Activated T-helper 9 cell treated with anti-CD3 and anti-CD28 coated beads, Interleukin-2, amount 50 U/mL, for 16 hours (primary cell): ENCODE results near the gene F3.
"Not testable (repeated sequence)": the region's sequence is repeated elsewhere in the genome, so short reads cannot be mapped to it uniquely, and the experiment has no call there.

Source experiments
- DNase-seq: peaks from one replicate; pipeline ENCODE4 v3.0.0-alpha.2; 2020; ENCODE audit warnings: low read depth

The F3 gene

DNA sequence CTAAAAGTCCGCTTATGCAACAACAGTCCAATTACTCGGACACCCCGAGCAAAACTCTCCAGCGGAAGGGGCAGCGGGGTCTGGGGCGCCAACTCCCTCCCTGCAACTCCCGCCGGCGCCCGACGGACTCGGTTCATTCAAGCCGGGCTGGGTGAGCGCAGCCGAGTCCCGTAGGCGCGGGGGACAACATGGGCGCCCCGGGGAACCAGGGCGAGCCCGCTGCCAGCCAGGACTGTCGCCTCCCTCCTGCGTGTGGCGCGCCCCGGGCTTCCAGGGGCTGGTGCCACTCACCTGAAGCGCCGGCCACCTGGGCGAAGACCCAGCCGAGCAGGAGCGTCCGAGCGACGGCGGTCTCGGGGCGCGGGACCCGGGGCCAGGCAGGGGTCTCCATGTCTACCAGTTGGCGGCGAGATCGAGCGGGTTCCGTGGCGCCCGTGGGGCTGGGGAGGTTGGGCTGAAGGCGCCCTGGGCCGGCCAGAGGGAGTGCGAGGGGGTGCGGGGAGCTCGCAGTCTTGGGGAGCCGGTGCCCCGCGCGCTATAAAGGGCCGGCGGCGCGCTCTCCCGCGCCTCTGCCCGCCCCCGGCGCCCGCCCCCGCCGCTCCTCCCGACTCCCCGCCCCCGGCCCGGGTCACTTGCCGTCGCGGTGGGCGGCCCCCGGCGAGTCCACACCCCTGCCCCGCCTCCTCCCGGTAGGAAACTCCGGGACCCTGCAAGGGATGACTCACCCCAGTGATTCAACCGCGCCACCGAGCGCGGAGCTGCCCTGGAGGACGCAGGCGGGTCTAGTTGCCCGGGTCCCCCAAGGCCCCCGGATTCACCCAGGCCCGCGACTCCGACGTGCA, at the start of gene F3:
F3 (minus strand) TSS at position 514 of the 842 bp plus-strand sequence; CDS start at position 391, 123 bp downstream.
- peak; percentile 58 for DNase-seq

DNA sequence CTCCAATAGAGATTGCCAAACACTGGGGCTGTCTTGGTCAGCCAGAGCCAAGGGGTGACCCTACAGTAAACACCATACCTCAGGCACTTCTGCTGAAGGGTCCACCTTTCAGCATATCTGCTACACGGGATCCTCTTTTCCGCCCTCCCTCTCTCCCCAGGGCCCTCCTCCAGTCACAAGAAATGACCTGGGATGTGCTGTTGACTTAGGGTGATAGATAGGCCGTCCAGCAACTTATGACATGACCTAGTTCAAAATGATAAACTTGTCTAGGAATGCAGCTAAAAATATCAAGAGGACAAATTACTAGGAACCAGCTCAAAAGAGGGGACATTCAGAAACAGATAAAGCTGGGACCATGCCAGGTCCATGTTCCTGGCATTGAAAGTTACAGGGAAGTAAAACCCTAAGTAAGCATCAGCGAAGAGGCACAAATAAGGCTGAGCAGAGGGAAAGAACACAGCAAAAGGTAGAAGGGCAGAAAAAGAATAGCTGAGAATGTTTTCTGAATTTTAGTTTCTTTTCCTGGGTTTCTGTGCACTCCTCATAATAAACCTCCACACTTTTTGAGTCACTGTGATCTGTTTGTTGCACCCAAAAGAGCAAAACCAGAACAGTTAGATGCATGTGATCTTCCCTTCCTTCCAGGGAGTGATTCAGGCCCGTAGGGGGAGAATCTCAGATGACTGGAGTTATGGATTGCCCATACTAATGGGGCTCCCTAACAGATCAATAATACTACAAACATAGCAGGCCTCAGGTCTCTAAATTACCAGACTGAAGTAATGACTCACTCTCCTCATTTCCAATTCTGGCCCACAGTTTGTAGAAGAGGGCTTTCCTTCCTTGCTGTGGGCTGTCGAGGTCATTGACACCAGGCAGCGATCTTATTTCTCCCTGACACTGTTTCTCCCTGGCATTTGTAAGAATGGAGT, 48.9 kb upstream of the F3 start:
- DNase-seq, result no peak

DNA sequence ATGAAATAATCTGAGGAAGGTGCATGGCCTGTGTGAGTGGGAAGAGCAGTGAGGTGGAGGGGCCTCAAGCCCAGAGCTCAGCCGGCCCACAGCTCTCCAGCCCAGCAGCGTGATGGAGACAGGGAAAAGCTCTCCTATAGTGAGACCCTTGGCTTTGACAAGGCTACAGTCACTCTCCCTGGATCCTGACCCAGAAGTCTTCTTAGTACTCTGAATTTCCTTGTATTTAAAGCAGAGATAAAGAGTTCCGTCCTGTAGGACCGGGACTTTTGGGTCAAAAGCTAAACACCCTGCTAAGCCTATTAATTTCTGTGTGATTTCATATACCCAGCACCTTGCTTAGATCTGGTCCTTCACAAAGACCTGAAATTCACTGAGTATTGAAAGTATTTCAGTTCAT, 48.2 kb upstream of the F3 start:
- no peak for DNase-seq

DNA sequence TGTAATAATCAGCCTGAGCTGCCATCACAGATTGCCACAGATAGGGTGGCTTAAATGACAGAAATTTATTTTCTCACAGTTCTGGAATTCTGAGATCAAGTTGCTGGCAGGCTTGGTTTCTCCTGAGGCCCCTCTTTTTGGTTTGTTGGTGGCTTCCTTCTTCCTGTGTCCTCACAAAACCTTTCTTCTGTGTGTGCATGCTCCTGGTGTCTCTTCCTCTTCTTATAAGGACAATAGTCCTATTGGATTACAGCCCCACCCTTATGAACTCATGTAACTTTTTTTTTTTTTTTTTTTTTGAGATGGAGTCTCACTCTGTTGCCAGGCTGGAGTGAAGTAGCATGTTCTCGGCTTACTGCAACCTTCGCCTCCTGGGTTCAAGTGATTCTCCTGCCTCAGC, 41.0 kb upstream of the F3 start:
- DNase-seq, result no peak

DNA sequence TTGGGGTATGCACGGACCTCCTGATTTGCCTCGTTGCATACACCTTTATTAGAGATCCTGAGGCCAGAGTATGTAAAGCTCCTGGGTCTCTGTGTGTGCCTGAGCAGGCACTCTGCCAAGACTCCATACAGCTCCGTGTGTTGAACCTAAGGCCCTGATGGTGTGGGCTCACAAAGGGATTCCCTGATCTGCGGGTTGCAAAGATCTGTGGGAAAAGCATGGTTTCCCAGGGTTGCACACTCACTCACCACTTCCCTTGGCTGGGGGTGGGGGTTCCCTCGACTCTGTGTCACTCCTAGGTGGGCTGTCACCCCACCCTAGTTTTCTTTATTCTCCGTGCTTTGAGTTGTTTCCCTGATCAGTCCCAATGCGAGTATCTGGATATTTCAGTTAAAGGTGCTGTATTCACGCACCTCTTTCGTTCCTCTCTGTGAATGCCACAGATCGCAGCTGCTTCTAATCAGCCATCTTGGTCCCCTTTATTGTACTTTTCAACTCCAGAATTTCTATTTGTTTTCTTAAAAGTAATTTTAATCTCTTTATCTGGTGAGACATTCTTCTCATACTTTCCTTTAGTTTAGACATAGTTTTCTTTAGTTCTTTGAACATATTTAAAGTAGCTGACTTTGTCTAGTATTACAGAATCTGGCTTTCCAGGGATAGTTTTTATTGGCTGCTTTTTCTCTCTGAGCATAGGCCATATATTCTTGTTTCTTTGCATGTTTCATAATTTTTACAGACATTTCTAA, 39.0 kb upstream of the F3 start:
- DNase-seq, result no peak

DNA sequence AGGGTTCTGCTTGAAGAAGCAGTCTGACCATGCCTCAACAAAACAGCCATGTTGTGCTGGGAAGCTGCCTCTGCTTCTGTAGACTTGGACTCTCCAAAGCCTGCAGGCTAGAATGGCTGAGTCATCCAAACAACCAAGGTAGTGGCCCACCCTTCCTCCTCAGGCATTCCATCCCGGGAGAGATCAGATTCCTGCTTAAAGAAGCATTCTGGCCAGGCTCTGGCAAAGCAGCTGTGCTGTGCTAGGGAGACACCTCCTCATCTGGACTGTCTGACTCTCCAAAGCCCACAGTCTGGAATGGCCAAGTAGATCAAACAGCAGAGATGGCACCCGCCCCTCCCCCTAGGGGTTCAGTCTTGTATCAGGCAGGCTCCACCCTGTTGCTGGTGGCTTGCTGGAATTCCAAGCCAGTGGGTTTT, 38.3 kb upstream of the F3 start:
- DNase-seq, result no peak

DNA sequence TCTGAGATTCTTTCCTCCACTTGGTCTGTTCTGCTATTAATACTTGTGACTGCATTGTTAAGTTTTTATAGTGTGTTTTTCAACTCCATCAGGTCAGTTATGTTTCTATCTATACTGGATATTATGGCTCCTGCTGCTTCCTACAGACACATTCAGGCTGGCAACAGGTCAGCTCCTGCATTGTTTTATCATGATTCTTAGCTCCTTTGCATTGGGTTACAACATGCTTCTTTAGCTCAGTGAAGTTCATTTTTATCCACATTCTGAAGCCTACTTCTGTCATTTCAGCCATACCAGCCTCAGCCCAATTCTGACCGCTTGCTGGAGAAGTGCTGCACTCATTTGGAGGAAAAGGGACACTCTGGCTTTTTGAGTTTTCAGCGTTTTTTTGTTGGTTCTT, 37.3 kb upstream of the F3 start:
- no peak for DNase-seq

DNA sequence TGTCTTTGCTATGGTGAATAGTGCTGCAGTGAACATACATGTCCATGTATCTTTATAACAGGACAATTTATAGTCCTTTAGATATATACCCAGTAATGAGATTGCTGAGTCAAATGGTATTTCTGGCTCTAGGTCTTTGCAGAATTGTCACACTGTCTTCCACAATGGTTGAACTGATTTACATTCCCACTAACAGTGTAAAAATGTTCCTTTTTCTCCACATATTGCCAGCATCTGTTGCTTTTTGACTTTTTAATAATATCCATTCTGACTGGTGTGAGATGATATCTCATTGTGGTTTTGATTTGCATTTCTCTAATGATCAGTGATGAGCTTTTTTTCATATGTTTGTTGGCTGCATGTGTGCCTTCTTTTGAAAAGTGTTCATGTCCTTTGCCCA, 32.4 kb upstream of the F3 start:
- not testable (repeated sequence) for DNase-seq

DNA sequence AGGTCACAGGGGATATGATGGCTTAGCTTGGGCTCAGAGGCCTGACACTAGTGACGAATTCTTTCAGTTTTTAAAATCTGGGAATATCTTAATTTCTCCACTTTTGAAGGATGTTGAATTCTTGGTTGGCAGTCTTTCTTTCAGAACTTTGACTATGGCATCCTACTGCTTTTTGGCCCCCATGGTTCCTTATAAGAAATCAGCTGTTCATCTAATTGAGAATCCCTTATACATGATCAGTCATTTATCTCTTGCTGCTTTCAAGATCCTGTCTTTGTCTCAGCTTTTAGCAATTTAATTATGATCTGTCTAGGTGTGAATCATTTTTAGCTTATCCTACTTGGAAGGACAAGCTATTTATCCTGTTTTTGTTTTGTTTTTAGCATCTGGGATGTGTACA, 31.2 kb upstream of the F3 start:
- DNase-seq, result no peak

DNA sequence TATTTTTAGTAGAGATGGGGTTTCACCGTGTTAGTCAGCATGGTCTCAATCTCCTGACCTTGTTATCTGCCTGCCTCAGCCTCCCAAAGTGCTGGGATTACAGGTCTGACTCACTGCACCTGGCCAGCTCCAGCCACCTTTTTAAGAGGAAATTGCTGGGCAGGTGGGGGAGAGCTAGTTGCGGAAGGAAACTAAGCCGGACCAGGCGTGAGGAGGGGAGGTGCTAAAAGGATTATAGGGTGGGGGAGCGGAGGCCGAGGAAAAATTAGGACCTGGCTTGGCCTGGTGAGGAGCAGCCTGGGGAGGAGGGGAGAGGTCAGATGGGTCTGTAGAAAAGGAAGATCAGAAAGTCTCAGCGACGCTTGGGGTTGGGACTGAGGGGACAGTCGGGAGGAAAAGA, 29.4 kb upstream of the F3 start:
- not testable (repeated sequence) for DNase-seq

DNA sequence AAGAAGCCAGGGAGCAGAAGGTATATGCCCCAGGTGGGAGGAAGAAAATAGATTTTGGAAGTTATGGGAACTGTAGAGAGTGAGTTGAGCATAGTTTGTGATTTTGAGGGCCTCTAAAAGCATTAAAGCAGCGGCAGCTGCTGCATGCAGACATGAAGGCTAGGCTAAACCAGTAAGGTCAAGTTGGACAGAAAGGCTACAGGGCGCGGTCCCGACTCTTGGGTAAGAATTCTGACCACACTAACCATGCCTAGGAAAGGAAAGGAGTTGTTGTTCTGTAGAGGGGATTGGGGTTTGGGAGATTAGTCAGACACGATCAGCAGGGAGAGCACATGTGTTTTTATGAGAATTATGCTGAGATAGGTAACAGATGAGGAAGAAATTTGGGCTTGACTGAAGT, 27.2 kb upstream of the F3 start:
- not testable (repeated sequence) for DNase-seq

DNA sequence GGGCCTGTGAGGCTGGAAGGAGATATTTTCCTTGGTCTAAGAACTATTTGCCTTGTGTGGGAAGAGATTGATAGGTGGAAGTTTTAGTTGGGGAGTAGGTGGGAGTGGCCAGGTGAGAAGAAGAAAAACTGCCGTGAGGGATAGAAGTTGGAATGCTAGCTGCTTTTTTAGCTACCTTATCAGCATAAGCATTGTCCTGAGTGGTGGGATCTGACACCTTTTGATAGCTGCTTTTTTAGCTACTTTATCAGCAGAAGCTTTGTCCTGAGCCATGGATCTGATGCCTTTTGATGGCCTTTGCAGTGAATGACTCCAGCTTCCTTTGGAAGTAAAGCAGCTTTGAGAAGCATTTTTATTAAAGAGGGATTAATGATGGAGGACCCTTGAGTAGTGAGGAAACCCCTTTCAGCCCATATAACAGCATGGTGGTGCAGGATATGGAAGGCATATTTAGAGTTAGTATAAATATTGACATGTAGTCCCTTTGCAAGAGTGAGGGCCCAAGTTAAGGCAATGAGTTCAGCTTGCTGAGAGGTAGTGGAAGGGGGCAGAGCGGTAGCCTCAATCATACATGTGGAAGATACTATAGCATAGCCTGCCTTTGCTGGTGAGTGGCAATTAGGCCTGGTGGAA, 26.5 kb upstream of the F3 start:
- DNase-seq, result not testable (repeated sequence)

DNA sequence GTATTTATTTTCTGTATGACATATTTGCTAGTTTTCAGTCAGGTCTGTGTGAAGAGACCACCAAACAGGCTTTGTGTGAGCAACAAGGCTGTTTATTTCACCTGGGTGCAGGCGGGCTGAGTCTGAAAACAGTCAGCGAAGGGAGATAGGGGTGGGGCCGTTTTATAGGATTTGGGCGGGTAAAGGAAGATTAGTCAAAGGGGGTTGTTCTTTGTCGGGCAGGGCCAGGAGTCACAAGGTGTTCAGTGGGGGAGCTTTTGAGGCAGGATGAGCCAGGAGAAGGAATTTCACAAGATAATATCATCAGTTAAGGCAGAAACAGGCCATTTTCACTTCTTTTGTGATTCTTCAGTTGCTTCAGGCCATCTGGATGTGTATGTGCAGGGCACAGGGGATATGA, 24.9 kb upstream of the F3 start:
- DNase-seq, result not testable (repeated sequence)

DNA sequence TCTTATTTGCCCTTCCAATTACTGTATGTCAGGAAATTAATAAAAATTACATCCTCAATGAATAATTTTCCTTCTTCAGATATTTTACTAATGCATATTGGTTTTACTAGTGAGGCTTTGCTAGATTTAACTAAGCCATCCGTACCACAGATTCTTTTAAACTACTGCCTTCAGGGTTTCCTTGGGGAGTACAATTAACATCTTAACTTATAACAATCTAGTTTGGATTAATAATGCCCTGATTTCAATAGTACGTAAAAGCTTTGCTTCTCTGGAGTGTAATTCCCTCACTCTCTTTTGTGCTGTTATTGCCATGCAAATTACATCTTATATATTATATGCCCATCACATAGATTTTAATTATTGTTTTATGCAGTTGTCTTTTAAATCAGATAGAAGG, 24.3 kb upstream of the F3 start:
- DNase-seq, result no peak

DNA sequence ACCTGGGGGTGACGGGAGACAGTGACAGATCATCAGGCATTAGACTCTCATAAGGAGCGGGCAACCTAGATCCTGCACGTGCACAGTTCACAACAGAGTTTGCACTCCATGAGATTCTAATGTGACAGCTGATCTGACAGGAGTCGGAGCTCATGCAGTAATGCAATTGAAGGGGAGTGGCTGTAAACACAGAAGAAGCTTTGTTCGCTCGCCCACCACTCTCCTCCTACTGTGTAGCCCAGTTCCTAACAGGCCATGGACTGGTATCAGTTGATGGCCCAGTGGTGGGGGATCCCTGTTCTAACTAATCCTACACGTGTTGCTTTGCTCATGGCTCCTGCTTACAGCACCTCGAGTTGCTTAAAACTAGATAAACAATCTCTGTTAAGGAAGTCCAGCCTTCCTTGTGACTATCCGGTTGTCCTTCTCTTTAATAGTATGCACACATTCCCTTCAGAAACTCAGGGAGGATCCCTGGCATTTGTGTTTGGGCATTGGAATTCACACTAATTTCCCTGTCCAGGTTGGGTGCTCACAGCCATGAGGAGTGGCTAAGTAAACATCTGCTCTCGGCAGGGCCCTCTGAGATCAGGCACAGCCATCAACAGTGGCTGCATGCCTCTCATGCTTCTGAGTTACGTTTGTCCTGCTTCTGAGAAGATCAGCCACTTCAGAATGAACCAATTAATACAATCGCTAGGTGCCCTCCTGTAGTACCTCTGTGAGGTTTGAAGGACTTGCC, 21.1 kb upstream of the F3 start:
- DNase-seq, result no peak

DNA sequence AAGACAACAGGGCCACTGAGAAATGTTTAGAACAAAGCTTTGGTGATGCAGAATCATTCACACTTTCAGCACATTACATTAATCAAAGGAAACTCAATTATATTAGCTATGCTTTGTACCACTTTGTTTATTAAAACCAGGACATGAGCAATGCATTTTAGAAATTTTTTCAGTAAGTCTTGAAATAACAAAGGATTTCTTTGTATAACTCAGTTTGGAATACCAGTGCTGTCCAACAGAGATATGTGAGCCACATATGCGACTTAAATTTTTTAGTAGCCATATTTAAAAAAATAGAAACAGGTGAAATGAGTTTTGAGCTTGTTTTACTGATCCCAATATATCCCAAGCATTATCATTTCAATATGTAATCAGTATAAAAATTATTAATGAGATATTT, 18.8 kb upstream of the F3 start:
- DNase-seq, result no peak

DNA sequence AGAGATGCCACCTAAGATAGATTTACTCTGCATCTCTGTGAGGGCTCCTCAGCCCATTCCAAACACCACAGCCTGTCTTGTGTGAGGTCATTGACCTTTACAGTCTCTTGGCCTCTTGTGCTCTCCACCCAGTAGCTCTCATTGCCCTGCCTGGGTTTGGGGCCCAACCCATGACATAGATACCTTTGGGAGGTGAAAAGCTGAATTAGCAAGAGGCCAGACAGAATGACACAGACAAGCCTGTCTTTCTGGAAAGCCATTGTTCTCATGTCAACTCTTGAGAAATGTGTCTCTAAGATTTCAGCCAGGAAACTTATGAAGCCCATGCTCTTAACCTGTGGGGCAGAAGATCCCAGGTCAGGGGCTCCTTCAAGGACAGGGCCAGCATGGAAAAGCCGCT, 18.4 kb upstream of the F3 start:
- DNase-seq, result no peak

DNA sequence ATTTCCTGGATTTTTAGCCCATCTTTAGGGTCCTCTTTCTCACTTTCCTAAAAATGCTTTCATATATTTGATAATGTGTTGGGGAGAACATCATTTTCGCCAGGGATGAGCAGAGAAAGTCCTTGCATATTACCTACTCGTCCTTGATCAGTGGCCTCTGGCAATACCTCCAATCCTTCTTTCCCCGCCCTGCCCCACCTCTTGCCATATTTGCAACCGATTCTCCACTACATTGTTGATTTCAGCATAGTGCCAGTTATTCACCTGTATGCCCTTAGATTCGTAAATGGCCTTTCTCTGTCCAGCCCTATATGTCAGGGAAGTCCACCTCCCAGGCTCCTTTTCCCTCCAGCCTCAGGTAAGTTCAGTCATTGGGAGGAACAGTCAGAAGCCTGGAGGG, 13.5 kb upstream of the F3 start:
- DNase-seq, result no peak

DNA sequence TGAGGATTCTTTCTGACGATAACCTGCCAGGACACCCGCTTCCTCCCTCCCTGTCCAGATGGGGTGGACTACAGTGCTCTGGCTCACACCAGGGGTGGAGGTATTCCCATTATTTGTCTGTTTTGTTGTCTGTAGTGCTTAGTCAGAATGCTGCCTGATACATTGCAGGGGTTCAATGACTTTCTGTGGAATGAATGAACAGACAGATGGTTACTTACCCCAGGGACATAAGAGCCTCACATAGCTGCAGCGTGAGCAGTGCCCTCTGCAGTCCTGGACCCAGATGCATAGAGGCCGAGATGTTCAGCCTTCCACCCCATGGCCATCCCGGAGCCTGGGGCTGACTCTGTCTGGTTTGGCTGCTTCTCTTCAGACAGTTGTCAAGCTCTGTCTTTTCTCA, 13.0 kb upstream of the F3 start:
- no peak for DNase-seq

DNA sequence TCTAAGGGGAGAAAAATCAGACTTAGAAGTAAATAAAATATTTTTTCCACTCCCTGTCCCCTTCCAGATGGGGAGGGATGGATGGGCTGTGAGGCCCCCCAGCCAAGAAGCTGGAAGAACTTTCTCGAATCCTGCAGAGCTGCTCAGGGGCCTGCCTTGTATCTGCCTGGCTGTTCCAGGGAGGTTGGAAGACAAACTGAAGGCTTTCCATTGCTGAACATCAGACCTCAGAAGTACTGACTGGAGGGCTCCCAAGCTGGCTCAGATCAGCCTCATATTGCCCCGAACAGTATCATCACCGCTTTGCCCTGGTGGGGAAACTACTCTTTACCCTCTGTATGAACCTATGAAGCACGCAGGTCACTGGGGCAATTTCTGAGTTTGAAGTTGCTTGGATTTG, 12.4 kb upstream of the F3 start:
- no peak for DNase-seq

DNA sequence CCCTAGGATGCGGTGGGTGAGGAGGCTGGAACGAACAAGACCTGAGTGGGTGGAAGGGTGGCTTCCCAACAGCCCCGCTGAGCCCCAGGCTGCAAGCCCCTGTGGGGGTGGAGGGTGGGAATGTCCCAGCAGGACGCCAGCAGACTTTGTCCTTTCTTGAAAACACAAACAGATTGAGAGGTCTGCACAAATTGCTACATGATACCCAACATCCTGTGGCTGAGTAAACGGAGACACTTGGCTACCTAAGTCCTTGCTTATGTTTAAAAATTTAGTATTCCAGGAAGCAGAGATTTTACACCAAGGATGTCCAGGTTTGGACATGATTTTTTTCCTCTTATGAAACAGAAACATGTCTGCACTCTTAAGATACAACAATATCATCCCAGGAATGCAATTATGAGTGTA, 11.8 kb upstream of the F3 start:
- no peak for DNase-seq
